Osteoblast (primary cell): Measurements from ENCODE around the gene PTPRD. TPM values are rescaled to one million over a fixed set of nuclear protein-coding genes. Genes with fewer than 3 reads are reported as not detected.

Experiments
- DNase-seq: peaks from one replicate; pipeline ENCODE4 v3.0.0; 2011; ENCODE audit warnings: low spot score, mixed read lengths; ENCODE audit not compliant: insufficient read length; ENCODE audit errors: missing footprints
- H2AFZ ChIP-seq: 2 replicates; pipeline ENCODE4 v1.6.0; 2011; ENCODE audit warnings: mild to moderate bottlenecking, low read length
- H3K27ac ChIP-seq: 2 replicates; pipeline ENCODE4 v1.5.1; 2011; ENCODE audit warnings: mild to moderate bottlenecking, low read depth, low read length, moderate library complexity
- H3K27me3 ChIP-seq: 2 replicates; pipeline ENCODE4 v1.6.0; 2012; ENCODE audit warnings: mild to moderate bottlenecking, control low read depth, inconsistent platforms, low read length, moderate library complexity; ENCODE audit not compliant: insufficient read depth
- H3K36me3 ChIP-seq: 2 replicates; pipeline ENCODE4 v1.5.1; 2011; ENCODE audit warnings: mild to moderate bottlenecking, low read length, control low read depth, moderate library complexity; ENCODE audit not compliant: insufficient read depth
- H3K4me1 ChIP-seq: 2 replicates; pipeline ENCODE4 v1.5.1; 2011; ENCODE audit warnings: mild to moderate bottlenecking, low read length, control low read depth, moderate library complexity; ENCODE audit not compliant: insufficient read depth
- H3K4me2 ChIP-seq: 2 replicates; pipeline ENCODE4 v1.6.0; 2011; ENCODE audit warnings: mild to moderate bottlenecking, low read length; ENCODE audit not compliant: insufficient read depth
- H3K4me3 ChIP-seq: fragments of 200-600 bp; sonication (generic); 3 replicates; pipeline ENCODE4 v1.5.1; 2012; ENCODE audit warnings: mild to moderate bottlenecking, low read length, inconsistent platforms; ENCODE audit not compliant: insufficient read depth
- H3K79me2 ChIP-seq: 2 replicates; pipeline ENCODE4 v1.6.0; 2012; ENCODE audit warnings: mild to moderate bottlenecking, low read length, control low read depth, inconsistent platforms; ENCODE audit not compliant: insufficient read depth
- H3K9me3 ChIP-seq: 2 replicates; pipeline ENCODE4 v1.5.1; 2011; ENCODE audit warnings: low read depth, low read length, control low read depth
- H4K20me1 ChIP-seq: 2 replicates; pipeline ENCODE4 v1.6.0; 2012; ENCODE audit warnings: mild to moderate bottlenecking, low read length, control low read depth; ENCODE audit not compliant: insufficient read depth
- total RNA-seq: library from RNA; depleted of rRNA; stranded (reverse); fragments of >200 nt; gene quantifications from 2 replicates; pipeline ENCODE4 v1.2.3, GENCODE V29; 2012
- TF ChIP-seq, protein P1 (sequence below): IDR thresholded peaks from 2 replicates; pipeline ENCODE4 v1.5.1; 2011; ENCODE audit warnings: mild to moderate bottlenecking, low read depth, low read length, moderate library complexity; ENCODE audit errors: extremely low read depth

The PTPRD gene
- total RNA-seq, 1 donor: 23.9 TPM

DNA sequence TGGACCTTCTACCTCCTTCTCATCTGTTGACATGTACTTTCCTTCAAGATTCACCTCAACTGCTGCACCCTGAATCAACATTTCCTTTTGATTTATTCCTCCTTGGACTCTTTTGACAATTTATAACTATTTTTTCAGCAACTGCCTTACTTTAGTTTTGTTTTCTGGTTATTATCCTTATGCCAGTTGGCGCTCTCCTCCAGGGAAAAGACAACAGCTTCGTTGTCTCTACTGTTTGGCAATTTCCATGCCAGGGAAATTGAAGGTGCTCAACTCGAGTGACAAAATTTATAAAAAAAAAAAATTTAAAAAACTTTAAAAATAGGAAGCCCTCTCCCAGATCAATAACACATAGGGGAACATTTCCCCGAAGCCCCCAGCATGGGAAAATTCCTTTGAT is 2264.0 kb downstream of the PTPRD start:
- H3K79me2 ChIP-seq: no peaks in the 10 kb centered on the region
- no peak for DNase-seq
- H3K27me3 ChIP-seq: no peaks in the 10 kb centered on the region
- no peaks in the 10 kb centered on the region for H3K9me3 ChIP-seq
- no peaks in the 10 kb centered on the region for H3K36me3 ChIP-seq
- H3K27ac ChIP-seq: no peak overlapping the region
- no peaks in the 10 kb centered on the region for H4K20me1 ChIP-seq
- no peak overlapping the region for H3K4me2 ChIP-seq
- TF ChIP-seq, protein P1, sequence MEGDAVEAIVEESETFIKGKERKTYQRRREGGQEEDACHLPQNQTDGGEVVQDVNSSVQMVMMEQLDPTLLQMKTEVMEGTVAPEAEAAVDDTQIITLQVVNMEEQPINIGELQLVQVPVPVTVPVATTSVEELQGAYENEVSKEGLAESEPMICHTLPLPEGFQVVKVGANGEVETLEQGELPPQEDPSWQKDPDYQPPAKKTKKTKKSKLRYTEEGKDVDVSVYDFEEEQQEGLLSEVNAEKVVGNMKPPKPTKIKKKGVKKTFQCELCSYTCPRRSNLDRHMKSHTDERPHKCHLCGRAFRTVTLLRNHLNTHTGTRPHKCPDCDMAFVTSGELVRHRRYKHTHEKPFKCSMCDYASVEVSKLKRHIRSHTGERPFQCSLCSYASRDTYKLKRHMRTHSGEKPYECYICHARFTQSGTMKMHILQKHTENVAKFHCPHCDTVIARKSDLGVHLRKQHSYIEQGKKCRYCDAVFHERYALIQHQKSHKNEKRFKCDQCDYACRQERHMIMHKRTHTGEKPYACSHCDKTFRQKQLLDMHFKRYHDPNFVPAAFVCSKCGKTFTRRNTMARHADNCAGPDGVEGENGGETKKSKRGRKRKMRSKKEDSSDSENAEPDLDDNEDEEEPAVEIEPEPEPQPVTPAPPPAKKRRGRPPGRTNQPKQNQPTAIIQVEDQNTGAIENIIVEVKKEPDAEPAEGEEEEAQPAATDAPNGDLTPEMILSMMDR: no peak
- no peak overlapping the region for H3K4me3 ChIP-seq
- H3K4me1 ChIP-seq: no peaks in the 10 kb centered on the region
- no peak overlapping the region for H2AFZ ChIP-seq

DNA sequence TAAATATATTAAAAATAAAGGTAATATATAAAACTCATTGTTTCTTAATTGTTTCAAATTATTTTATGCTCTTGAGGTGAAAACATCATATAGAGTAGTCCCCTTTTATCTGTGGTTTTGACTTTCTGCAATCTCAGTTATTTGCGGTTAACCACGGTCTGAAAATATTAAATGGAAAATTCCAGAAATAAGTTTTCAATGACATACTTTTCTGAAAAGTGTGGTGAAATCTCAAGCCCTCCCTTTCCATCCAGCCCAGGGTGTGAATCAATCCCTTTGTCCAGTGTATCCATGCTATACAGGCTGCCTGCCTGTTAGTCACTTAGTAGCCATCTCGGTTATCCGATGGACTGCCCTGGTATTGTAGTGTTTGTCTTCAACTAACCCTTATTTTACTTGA is 2266.5 kb downstream of the PTPRD start:
- no peak for DNase-seq
- TF ChIP-seq, protein P1: no peak

DNA sequence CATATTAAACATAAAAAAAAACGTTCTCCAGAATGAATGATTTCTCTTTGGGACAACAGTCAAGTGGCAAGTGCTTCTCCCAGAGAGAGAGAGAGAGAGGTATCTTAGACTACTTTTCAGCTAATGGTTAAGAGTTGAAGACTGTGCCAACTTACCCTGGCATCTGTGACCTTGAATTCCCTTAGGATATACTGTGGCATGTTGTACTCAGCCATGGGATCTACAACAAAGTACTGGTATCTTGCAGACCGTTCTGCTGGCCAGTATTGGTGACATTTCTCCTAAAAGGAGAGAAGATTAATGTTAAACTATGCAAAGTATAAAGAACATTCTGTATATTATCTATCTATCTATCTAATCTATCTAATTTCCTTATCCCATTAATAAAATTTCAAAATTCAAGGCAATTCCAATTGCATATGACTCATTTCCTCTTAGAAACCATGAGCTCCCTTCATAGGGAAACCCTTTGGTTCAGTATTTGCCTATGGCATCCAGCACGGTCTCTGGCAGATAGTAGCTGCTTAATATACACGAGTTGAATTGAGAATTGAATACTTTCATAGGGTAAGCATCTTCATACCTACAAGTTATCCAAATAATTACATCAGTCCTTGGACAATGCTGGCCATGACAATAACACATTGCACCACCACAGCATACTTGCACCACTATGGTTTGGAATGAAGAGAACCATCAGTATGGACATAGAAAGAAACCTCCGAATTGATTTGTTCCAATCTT is 2273.9 kb downstream of the PTPRD start:
- DNase-seq: no peak
- no peak overlapping the region for H3K4me2 ChIP-seq
- H3K79me2 ChIP-seq: no peaks in the 10 kb centered on the region
- no peaks in the 10 kb centered on the region for H3K9me3 ChIP-seq
- no peaks in the 10 kb centered on the region for H3K4me1 ChIP-seq
- TF ChIP-seq, protein P1: no peak
- H4K20me1 ChIP-seq: no peaks in the 10 kb centered on the region
- H3K27me3 ChIP-seq: no peaks in the 10 kb centered on the region
- no peak overlapping the region for H3K4me3 ChIP-seq
- H3K36me3 ChIP-seq: no peaks in the 10 kb centered on the region
- H2AFZ ChIP-seq: no peak overlapping the region
- no peak overlapping the region for H3K27ac ChIP-seq

More for the DNA sequence above, 2266.5 kb downstream of the PTPRD start:
- no peak overlapping the region for H3K4me2 ChIP-seq
- H3K9me3 ChIP-seq: no peaks in the 10 kb centered on the region
- no peak overlapping the region for H3K27ac ChIP-seq
- H3K27me3 ChIP-seq: no peaks in the 10 kb centered on the region
- no peaks in the 10 kb centered on the region for H4K20me1 ChIP-seq
- H3K36me3 ChIP-seq: no peaks in the 10 kb centered on the region
- H2AFZ ChIP-seq: no peak overlapping the region
- no peak overlapping the region for H3K4me3 ChIP-seq
- no peaks in the 10 kb centered on the region for H3K79me2 ChIP-seq
- no peaks in the 10 kb centered on the region for H3K4me1 ChIP-seq

DNA sequence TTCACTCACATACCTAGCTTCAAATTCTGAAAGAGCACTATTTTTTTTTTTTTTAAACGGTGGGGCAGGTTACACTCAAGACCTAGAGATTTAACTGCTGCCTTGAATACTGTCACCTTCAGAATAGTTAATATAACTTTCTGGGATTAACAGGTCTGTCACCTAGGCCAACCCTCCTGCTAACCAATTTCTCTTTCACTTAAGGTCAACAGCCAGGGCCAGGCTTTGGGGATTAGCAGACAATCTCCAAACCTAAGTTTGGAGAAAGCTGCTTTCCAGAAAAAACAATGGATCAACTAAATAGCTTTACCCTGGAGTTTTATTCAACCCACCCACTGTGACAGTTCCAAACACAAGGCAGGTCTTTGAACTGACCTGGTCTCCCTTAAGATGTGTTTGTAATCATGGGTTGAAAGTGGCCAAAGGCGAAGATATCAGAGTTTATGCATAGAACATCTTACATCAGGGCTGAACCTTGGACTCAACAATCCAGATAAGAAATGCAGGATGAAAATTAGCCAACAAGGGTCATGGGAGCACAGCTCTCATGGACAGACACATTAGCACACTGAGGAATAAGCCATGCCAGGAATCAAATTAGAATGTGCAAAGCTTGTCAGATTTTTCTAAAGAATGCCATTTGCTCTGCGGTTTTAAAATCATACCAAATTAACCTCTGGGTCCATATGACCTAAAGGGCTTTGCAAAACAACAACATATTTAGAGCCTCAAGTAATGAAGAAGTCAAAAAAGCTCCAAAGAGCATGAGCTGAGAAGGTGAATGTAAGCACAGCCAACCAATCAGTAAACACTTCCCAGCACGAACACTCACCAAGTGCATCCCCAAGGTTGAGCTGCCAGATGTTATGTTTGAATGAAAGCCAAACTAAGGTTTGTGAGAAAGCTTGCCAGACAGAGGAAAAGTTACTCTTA is 2274.7 kb downstream of the PTPRD start:
- Histone ChIP-seq H3K4me2 (no peak overlapping the region), H4K20me1 (no peaks in the 10 kb centered on the region), H3K4me3 (no peak overlapping the region), H3K9me3 (no peaks in the 10 kb centered on the region), H2AFZ (no peak overlapping the region), H3K27me3 (no peaks in the 10 kb centered on the region), H3K36me3 (no peaks in the 10 kb centered on the region), H3K27ac (no peak overlapping the region), H3K79me2 (no peaks in the 10 kb centered on the region), H3K4me1 (no peaks in the 10 kb centered on the region)
- DNase-seq: no peak
- TF ChIP-seq, protein P1: no peak
